HG03521 (cell line): ENCODE results near the gene ZCCHC9.

Source experiments
- ATAC-seq: cut with Tn5 transposase; IDR thresholded peaks from one replicate; pipeline ENCODE4 v1.9.1; 2021; ENCODE audit warnings: mild to moderate bottlenecking, moderate library complexity; ENCODE audit not compliant: unreplicated experiment

The ZCCHC9 gene

GRCh38 chr5:81354093-81354492 is 52.7 kb downstream of the ZCCHC9 start:
- ATAC-seq = no peak

- ATAC-seq = no peak
These were observed 54.2 kb downstream of the ZCCHC9 start for GRCh38 chr5:81355291-81356251.

- ATAC-seq = no peak
These were observed 57.7 kb downstream of the ZCCHC9 start for GRCh38 chr5:81359108-81359507.

GRCh38 chr5:81359881-81360280 is 58.5 kb downstream of the ZCCHC9 start:
- ATAC-seq = no peak

- ATAC-seq = no peak
These were observed 59.3 kb downstream of the ZCCHC9 start for GRCh38 chr5:81360640-81361039.

GRCh38 chr5:81361600-81361999 is 60.2 kb downstream of the ZCCHC9 start:
- ATAC-seq = no peak
